K562 (cell line): ENCODE results near the gene IL12RB1. TPM values are rescaled to one million over a fixed set of nuclear protein-coding genes. Genes with fewer than 3 reads are reported as not detected.
A peak's percentile ranks its signal among the peaks of the same experiment; 100 is the strongest.

Experiments used
- ARID2 ChIP-seq: fragments of 450-650 bp; IDR thresholded peaks from 2 replicates; pipeline ENCODE4 v1.6.1; 2017; ENCODE audit warnings: antibody characterized with exemption, mild to moderate bottlenecking
- FOSL1 ChIP-seq: fragments of 200-800 bp; sonication (Bioruptor generic); conservative IDR thresholded peaks from 2 replicates; pipeline ENCODE4 v1.6.1; 2016; ENCODE audit warnings: missing genetic modification characterization, missing compliant biosample characterization
- NFYB ChIP-seq: IDR thresholded peaks from 2 replicates; pipeline ENCODE4 v1.6.1; 2011; ENCODE audit warnings: mild to moderate bottlenecking, moderate library complexity; ENCODE audit not compliant: insufficient read length; ENCODE audit errors: extremely low read depth
- RB1 ChIP-seq: fragments of 450-650 bp; IDR thresholded peaks from 2 replicates; pipeline ENCODE4 v1.6.1; 2017; ENCODE audit warnings: low read depth, mild to moderate bottlenecking
- RFX1 ChIP-seq: fragments of 450-650 bp; IDR thresholded peaks from 2 replicates; pipeline ENCODE4 v1.6.1; 2016; ENCODE audit warnings: mild to moderate bottlenecking, moderate library complexity
- ZC3H4 ChIP-seq: sonication (generic); formaldehyde crosslinking; IDR thresholded peaks from 2 replicates; pipeline ENCODE4 v1.9.0; 2021; ENCODE audit warnings: missing genetic modification reagents, borderline replicate concordance
- ZNF217 ChIP-seq: sonication (generic); formaldehyde crosslinking; IDR thresholded peaks from 2 replicates; pipeline ENCODE4 v1.8.0; 2022; ENCODE audit warnings: mild to moderate bottlenecking, missing genetic modification reagents
- ZNF717 ChIP-seq: fragments of 250-450 bp; sonication (Bioruptor Pico); IDR thresholded peaks from 2 replicates; pipeline ENCODE4 v1.5.0; 2021
- polyA plus RNA-seq, 8 experiments: library from polyadenylated mRNA; depleted of rRNA in 4 of 8; stranded (reverse) in 5 of 8; unstranded in 3 of 8; fragments of >200 nt; fragmentation: Nextera tagmentation in 2 of 8; fragmentation: Illumina TruSeq in 1 of 8; extraction: Ambion mirVana in 2 of 8; extraction: Trizol in 1 of 8; gene quantifications; 2 replicates each; pipeline versions ENCODE4 v1.2.1 to v1.2.3, GENCODE V29; 2011 to 2014; ENCODE audit warnings: inconsistent platforms in 1 of 8, missing spikeins in 1 of 8
- total RNA-seq, 7 experiments: library from RNA; depleted of rRNA in 6 of 7; stranded (reverse); fragments of >200 nt in 6 of 7; fragmentation: Illumina TruSeq in 2 of 7; extraction: Trizol in 2 of 7; gene quantifications; 2 replicates each; pipeline versions ENCODE4 v1.2.1 to v1.2.3, GENCODE V29; 2011 to 2021; ENCODE audit warnings: low replicate concordance in 1 of 7
- TF ChIP-seq, protein P1 (sequence below): fragments of 250-450 bp; sonication (Bioruptor Pico); IDR thresholded peaks from 2 replicates; pipeline ENCODE4 v1.9.0; 2021; ENCODE audit warnings: mild to moderate bottlenecking
- TF ChIP-seq, protein P2 (sequence below), 2 experiments: fragments of 450-650 bp; conservative IDR thresholded peaks; 2 replicates each; pipeline ENCODE4 v1.6.1; 2017; ENCODE audit warnings: mild to moderate bottlenecking in 2 of 2, moderate library complexity in 2 of 2
- TF ChIP-seq, protein P3 (sequence below): fragments of 450-650 bp; conservative IDR thresholded peaks from 2 replicates; pipeline ENCODE4 v1.6.1; 2016; ENCODE audit warnings: missing genetic modification characterization, low read depth, mild to moderate bottlenecking, missing compliant biosample characterization, moderate library complexity
- TF ChIP-seq, protein P4 (sequence below): fragments of 200-800 bp; sonication (Bioruptor generic); IDR thresholded peaks from 2 replicates; pipeline ENCODE4 v1.6.1; 2017; ENCODE audit warnings: missing genetic modification characterization, missing compliant biosample characterization
- TF ChIP-seq, protein P5 (sequence below): IDR thresholded peaks from 2 replicates; pipeline ENCODE4 v1.6.1; 2011; ENCODE audit warnings: borderline replicate concordance, low read depth, mild to moderate bottlenecking, moderate library complexity, low read length; ENCODE audit not compliant: insufficient read depth, poor library complexity, severe bottlenecking
- TF ChIP-seq, protein P6 (sequence below): fragments of 450-650 bp; IDR thresholded peaks from 2 replicates; pipeline ENCODE4 v1.6.1; 2016; ENCODE audit warnings: mild to moderate bottlenecking
- TF ChIP-seq, protein P7 (sequence below): sonication (generic); formaldehyde crosslinking; IDR thresholded peaks from 2 replicates; pipeline ENCODE4 v1.8.1; 2023; ENCODE audit warnings: mild to moderate bottlenecking, missing genetic modification reagents

IL12RB1 gene
- total and polyA plus RNA-seq, 9 of the 15 experiments (the other 6 are each of a cell fraction or from before 2014, with no cell fraction given): 0.04 to 0.07 (median 0.06) TPM; not detected in 5

DNA sequence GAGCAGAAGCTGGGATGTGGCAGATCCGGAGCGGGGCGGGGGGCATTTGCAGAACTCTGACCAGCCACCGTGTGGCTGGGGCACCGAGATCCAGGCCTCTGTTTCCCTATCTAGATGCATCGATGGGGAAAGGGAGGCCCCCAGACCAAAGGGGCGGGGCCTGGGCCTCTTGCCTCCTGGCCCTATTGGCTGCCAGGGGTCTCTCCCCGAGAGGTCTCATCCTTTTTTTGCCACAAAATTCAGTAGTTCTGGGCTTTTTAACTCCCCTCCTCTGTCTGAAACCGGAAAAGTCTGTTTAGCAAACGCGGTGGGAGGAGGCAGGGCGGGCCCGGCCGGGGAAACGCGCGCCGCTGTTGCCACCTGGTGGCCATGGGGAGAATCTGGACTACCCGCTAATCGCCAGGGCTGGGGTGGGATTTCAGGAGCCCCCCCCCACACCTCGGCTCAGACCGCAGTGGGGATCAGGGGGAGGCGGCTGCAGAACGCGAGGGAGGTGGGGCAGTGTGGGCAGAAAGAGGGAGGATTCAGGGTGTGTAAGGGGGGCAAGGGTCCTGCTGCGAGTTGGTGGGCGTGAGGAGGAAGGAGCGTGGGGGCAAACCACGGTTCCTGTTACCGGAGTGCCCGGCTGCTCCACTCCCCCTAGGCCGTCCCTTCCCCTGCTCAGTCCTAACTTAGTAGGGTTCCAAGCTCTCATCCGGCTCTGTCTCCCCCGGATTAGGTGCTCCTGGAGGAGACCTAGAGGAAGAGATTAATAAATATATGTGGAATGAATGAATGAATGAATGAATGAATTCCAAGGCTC is 28.3 kb downstream of the IL12RB1 start (continued):
- TF ChIP-seq, protein P1, sequence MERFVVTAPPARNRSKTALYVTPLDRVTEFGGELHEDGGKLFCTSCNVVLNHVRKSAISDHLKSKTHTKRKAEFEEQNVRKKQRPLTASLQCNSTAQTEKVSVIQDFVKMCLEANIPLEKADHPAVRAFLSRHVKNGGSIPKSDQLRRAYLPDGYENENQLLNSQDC (CRISPR knock-in tag): no peak
- TF ChIP-seq, protein P2, sequence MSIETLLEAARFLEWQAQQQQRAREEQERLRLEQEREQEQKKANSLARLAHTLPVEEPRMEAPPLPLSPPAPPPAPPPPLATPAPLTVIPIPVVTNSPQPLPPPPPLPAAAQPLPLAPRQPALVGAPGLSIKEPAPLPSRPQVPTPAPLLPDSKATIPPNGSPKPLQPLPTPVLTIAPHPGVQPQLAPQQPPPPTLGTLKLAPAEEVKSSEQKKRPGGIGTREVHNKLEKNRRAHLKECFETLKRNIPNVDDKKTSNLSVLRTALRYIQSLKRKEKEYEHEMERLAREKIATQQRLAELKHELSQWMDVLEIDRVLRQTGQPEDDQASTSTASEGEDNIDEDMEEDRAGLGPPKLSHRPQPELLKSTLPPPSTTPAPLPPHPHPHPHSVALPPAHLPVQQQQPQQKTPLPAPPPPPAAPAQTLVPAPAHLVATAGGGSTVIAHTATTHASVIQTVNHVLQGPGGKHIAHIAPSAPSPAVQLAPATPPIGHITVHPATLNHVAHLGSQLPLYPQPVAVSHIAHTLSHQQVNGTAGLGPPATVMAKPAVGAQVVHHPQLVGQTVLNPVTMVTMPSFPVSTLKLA (conservative IDR thresholded peaks at IDR 0.05): no peak; a peak in 1 of 4 replicates
- TF ChIP-seq ZNF217 (CRISPR knock-in tag): no peak
- 0 out of 2 replicates have a peak, but pooled peaks have one; percentile 19 for TF ChIP-seq FOSL1 (tag)
- TF ChIP-seq, protein P3, sequence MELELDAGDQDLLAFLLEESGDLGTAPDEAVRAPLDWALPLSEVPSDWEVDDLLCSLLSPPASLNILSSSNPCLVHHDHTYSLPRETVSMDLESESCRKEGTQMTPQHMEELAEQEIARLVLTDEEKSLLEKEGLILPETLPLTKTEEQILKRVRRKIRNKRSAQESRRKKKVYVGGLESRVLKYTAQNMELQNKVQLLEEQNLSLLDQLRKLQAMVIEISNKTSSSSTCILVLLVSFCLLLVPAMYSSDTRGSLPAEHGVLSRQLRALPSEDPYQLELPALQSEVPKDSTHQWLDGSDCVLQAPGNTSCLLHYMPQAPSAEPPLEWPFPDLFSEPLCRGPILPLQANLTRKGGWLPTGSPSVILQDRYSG: no peak
- no peak for TF ChIP-seq RFX1
- peak; percentile 94 for TF ChIP-seq ARID2
- TF ChIP-seq, protein P4, sequence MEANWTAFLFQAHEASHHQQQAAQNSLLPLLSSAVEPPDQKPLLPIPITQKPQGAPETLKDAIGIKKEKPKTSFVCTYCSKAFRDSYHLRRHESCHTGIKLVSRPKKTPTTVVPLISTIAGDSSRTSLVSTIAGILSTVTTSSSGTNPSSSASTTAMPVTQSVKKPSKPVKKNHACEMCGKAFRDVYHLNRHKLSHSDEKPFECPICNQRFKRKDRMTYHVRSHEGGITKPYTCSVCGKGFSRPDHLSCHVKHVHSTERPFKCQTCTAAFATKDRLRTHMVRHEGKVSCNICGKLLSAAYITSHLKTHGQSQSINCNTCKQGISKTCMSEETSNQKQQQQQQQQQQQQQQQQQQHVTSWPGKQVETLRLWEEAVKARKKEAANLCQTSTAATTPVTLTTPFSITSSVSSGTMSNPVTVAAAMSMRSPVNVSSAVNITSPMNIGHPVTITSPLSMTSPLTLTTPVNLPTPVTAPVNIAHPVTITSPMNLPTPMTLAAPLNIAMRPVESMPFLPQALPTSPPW (CRISPR knock-in tag): peak; percentile 85
- peak; percentile 76 for TF ChIP-seq RB1
- TF ChIP-seq NFYB: no peak
- TF ChIP-seq, protein P5, sequence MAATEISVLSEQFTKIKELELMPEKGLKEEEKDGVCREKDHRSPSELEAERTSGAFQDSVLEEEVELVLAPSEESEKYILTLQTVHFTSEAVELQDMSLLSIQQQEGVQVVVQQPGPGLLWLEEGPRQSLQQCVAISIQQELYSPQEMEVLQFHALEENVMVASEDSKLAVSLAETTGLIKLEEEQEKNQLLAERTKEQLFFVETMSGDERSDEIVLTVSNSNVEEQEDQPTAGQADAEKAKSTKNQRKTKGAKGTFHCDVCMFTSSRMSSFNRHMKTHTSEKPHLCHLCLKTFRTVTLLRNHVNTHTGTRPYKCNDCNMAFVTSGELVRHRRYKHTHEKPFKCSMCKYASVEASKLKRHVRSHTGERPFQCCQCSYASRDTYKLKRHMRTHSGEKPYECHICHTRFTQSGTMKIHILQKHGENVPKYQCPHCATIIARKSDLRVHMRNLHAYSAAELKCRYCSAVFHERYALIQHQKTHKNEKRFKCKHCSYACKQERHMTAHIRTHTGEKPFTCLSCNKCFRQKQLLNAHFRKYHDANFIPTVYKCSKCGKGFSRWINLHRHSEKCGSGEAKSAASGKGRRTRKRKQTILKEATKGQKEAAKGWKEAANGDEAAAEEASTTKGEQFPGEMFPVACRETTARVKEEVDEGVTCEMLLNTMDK: no peak
- no peak for TF ChIP-seq ZNF717 (CRISPR knock-in tag)
- no peak for TF ChIP-seq ZC3H4 (CRISPR knock-in tag)
- TF ChIP-seq, protein P6, sequence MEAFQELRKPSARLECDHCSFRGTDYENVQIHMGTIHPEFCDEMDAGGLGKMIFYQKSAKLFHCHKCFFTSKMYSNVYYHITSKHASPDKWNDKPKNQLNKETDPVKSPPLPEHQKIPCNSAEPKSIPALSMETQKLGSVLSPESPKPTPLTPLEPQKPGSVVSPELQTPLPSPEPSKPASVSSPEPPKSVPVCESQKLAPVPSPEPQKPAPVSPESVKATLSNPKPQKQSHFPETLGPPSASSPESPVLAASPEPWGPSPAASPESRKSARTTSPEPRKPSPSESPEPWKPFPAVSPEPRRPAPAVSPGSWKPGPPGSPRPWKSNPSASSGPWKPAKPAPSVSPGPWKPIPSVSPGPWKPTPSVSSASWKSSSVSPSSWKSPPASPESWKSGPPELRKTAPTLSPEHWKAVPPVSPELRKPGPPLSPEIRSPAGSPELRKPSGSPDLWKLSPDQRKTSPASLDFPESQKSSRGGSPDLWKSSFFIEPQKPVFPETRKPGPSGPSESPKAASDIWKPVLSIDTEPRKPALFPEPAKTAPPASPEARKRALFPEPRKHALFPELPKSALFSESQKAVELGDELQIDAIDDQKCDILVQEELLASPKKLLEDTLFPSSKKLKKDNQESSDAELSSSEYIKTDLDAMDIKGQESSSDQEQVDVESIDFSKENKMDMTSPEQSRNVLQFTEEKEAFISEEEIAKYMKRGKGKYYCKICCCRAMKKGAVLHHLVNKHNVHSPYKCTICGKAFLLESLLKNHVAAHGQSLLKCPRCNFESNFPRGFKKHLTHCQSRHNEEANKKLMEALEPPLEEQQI: no peak
- TF ChIP-seq, protein P7, sequence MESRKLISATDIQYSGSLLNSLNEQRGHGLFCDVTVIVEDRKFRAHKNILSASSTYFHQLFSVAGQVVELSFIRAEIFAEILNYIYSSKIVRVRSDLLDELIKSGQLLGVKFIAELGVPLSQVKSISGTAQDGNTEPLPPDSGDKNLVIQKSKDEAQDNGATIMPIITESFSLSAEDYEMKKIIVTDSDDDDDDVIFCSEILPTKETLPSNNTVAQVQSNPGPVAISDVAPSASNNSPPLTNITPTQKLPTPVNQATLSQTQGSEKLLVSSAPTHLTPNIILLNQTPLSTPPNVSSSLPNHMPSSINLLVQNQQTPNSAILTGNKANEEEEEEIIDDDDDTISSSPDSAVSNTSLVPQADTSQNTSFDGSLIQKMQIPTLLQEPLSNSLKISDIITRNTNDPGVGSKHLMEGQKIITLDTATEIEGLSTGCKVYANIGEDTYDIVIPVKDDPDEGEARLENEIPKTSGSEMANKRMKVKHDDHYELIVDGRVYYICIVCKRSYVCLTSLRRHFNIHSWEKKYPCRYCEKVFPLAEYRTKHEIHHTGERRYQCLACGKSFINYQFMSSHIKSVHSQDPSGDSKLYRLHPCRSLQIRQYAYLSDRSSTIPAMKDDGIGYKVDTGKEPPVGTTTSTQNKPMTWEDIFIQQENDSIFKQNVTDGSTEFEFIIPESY (CRISPR knock-in tag): peak; percentile 48
